Measurements from ENCODE around the gene CHDH. TPM values are rescaled to one million over a fixed set of nuclear protein-coding genes. Genes with fewer than 3 reads are reported as not detected.

Gene CHDH
- total and polyA plus RNA-seq, 2 donors (not counting 3 experiments of a cell fraction or from before 2014, with no cell fraction given), result 0.04 to 0.06 TPM

DNA sequence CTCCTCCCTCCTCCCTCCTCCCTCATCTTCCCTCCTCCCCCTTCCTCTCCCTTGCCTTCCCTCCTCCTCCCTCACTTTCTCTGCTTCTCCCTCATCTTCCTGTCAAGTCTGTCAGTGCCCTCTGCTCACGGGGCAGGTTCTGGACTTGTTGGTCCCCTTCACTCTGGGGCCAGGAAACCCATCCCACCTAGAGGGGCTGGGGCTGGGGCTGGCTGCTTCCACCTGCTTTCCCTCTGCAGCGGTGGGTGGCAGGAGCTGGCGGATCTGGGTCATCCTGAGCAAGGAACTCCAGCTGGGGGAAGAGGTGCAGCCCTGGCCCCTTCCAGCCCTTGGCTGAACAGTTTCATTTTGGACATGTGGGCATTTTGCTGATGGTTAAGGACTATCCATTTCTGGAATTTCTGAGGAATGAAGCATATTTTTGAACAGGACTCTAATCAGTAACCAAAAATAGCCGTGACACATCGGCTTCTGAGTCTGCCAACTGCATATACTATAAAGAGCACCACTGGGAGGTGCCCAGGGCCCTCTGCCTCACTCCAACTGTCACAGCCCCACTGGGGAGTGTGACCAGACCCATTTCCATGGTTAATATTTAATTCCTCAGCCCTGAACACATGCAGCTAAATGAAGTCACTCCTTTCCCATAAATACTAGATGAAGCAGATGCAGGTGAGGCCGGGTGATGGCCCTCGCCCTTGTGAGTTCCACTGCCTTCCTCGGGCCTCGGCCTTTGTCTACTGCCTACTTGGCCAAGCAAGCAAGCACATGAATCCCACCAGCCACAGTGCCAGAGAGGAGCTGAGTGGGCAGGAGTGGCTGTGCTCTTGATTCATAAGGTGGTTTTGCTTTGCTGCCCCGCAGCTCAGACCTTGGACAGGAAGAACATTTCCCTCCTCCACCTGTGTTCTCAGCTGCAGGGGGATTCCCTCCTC is 39.8 kb downstream of the CHDH start:
- CTCF ChIA-PET, result no interaction called here
- no peak overlapping the region for H3K9ac ChIP-seq (replicated peaks; ENCODE audit: extremely low read depth, insufficient read depth, low read length)
- BruUV-seq (replicated peaks), result no TSS peak
- POLR2A ChIA-PET, result no interaction called here
- no peaks in the 10 kb centered on the region for H3K4me1 ChIP-seq (ENCODE audit: control insufficient read depth, extremely low read depth, insufficient read depth, low read length)
- intact Hi-C loops (cut with micrococcal nuclease) (no loop called here), dilution Hi-C loops (cut with MboI; ENCODE audit: extremely low pct_ligation_motif_present, low sequenced_read_pairs) (no loop called here)
- DNase-seq (ENCODE audit: low read depth, low spot score), result no peak
- H3K27ac ChIP-seq (ENCODE audit: insufficient read depth, low read depth, low read length), result no peak overlapping the region
- H3K27me3 ChIP-seq (ENCODE audit: control insufficient read depth in 2 of 2, insufficient read depth in 2 of 2, low read length in 2 of 2), result no peaks in the 10 kb centered on the region
- no peak for FAIRE-seq
- H3K4me2 ChIP-seq (ENCODE audit: insufficient read depth, low read length), result no peak overlapping the region
- no peaks in the 10 kb centered on the region for H3K36me3 ChIP-seq (ENCODE audit: control insufficient read depth in 2 of 2, extremely low read depth in 1 of 2, insufficient read depth in 2 of 2, low read length in 2 of 2)
- TF ChIP-seq JUN (IDR thresholded peaks at IDR 0.05; ENCODE audit: borderline replicate concordance, insufficient read depth, insufficient read length, low read depth) (no peak), FOS (IDR thresholded peaks at IDR 0.05; ENCODE audit: borderline replicate concordance, insufficient read depth, low read length) (no peak)
- TF ChIP-seq, protein P1, sequence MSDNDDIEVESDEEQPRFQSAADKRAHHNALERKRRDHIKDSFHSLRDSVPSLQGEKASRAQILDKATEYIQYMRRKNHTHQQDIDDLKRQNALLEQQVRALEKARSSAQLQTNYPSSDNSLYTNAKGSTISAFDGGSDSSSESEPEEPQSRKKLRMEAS (IDR thresholded peaks at IDR 0.05; ENCODE audit: insufficient read depth, insufficient read length), result no peak
- H3K9me3 ChIP-seq (replicated peaks; ENCODE audit: control insufficient read depth, insufficient read depth, low read length), result no peaks in the 10 kb centered on the region
- no peaks in the 10 kb centered on the region for H3K79me2 ChIP-seq (ENCODE audit: control insufficient read depth, insufficient read depth, low read length)
- no peak overlapping the region for H3K4me3 ChIP-seq (replicated peaks in 1 of 3; ENCODE audit: insufficient read depth in 1 of 3, low read depth in 1 of 3, low read length in 3 of 3)
- no peak overlapping the region for H2AFZ ChIP-seq (ENCODE audit: low read depth, low read length)
- H3K9me1 ChIP-seq (replicated peaks; ENCODE audit: control insufficient read depth, extremely low read depth, insufficient read depth, low read length), result no peaks in the 10 kb centered on the region
- no peaks in the 10 kb centered on the region for H4K20me1 ChIP-seq (replicated peaks; ENCODE audit: control insufficient read depth, extremely low read depth, insufficient read depth, low read length)

DNA sequence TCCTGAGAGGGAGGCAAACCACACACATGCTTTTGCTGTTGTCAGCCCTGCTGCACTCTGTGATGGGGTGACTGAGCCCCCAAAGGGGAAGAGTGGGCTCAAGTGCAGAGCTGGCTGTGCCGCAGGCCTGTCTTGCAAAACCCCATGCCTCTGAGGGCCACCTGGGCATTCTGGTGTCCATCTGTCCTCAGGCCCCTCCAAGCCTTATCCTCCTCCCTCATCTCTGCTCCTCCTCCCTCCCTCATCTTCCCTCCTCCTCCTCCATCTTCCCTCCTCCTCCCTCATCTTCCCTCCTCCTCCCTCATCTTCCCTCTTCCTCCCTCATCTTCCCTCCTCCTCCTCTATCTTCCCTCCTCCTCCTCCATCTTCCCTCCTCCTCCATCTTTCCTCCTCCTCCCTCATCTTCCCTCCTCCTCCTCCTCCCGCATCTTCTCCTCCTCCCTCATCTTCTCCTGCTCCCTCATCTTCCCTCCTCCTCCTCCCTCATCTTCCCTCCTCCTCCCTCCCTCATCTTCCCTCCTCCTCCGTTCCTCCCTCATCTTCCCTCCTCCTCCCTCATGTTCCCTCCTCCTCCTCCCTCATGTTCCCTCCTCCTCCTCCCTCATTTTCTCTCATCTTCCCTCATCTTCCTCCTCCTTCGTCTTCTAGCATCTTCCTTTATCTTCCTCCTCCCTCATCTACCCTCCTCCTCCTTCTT is 40.6 kb downstream of the CHDH start:
- no peaks in the 10 kb centered on the region for H3K79me2 ChIP-seq (ENCODE audit: control insufficient read depth, insufficient read depth, low read length)
- dilution Hi-C loops (cut with MboI; ENCODE audit: extremely low pct_ligation_motif_present, low sequenced_read_pairs) (no loop called here), intact Hi-C loops (cut with micrococcal nuclease) (no loop called here)
- H4K20me1 ChIP-seq (replicated peaks; ENCODE audit: control insufficient read depth, extremely low read depth, insufficient read depth, low read length), result no peaks in the 10 kb centered on the region
- no peaks in the 10 kb centered on the region for H3K27me3 ChIP-seq (ENCODE audit: control insufficient read depth in 2 of 2, insufficient read depth in 2 of 2, low read length in 2 of 2)
- H3K27ac ChIP-seq (ENCODE audit: insufficient read depth, low read depth, low read length), result no peak overlapping the region
- no peaks in the 10 kb centered on the region for H3K36me3 ChIP-seq (ENCODE audit: control insufficient read depth in 2 of 2, extremely low read depth in 1 of 2, insufficient read depth in 2 of 2, low read length in 2 of 2)
- no peaks in the 10 kb centered on the region for H3K9me1 ChIP-seq (replicated peaks; ENCODE audit: control insufficient read depth, extremely low read depth, insufficient read depth, low read length)
- H3K4me1 ChIP-seq (ENCODE audit: control insufficient read depth, extremely low read depth, insufficient read depth, low read length), result no peaks in the 10 kb centered on the region
- no peak overlapping the region for H3K4me2 ChIP-seq (ENCODE audit: insufficient read depth, low read length)
- no peak overlapping the region for H3K4me3 ChIP-seq (replicated peaks in 1 of 3; ENCODE audit: insufficient read depth in 1 of 3, low read depth in 1 of 3, low read length in 3 of 3)
- no peak overlapping the region for H2AFZ ChIP-seq (ENCODE audit: low read depth, low read length)
- FAIRE-seq (no peak), DNase-seq (ENCODE audit: low read depth, low spot score) (no peak)
- no peak overlapping the region for H3K9ac ChIP-seq (replicated peaks; ENCODE audit: extremely low read depth, insufficient read depth, low read length)
- no TSS peak for BruUV-seq (replicated peaks)
- TF ChIP-seq, protein P2, sequence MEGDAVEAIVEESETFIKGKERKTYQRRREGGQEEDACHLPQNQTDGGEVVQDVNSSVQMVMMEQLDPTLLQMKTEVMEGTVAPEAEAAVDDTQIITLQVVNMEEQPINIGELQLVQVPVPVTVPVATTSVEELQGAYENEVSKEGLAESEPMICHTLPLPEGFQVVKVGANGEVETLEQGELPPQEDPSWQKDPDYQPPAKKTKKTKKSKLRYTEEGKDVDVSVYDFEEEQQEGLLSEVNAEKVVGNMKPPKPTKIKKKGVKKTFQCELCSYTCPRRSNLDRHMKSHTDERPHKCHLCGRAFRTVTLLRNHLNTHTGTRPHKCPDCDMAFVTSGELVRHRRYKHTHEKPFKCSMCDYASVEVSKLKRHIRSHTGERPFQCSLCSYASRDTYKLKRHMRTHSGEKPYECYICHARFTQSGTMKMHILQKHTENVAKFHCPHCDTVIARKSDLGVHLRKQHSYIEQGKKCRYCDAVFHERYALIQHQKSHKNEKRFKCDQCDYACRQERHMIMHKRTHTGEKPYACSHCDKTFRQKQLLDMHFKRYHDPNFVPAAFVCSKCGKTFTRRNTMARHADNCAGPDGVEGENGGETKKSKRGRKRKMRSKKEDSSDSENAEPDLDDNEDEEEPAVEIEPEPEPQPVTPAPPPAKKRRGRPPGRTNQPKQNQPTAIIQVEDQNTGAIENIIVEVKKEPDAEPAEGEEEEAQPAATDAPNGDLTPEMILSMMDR (IDR thresholded peaks at IDR 0.05; ENCODE audit: extremely low read depth in 1 of 2, insufficient read depth in 1 of 2, low read depth in 1 of 2, low read length in 2 of 2), result no peak
- TF ChIP-seq MYC (IDR thresholded peaks at IDR 0.05; ENCODE audit: low read depth, low read length) (no peak), GATA2 (IDR thresholded peaks at IDR 0.05; ENCODE audit: insufficient read depth, insufficient read length, low read depth, low read length) (no peak), POLR2A (IDR thresholded peaks at IDR 0.05; ENCODE audit: low read depth, low read length) (no peak), JUN (IDR thresholded peaks at IDR 0.05; ENCODE audit: borderline replicate concordance, insufficient read depth, insufficient read length, low read depth) (no peak), POLR2AphosphoS5 (IDR thresholded peaks at IDR 0.05; ENCODE audit: insufficient read depth, low read depth, low read length) (no peak), FOS (IDR thresholded peaks at IDR 0.05; ENCODE audit: borderline replicate concordance, insufficient read depth, low read length) (no peak), EZH2 (IDR thresholded peaks at IDR 0.05; ENCODE audit: borderline replicate concordance, low read depth, low read length, severe bottlenecking) (no peak)
- TF ChIP-seq, protein P1 (IDR thresholded peaks at IDR 0.05; ENCODE audit: insufficient read depth, insufficient read length), result no peak
- H3K9me3 ChIP-seq (replicated peaks; ENCODE audit: control insufficient read depth, insufficient read depth, low read length), result no peaks in the 10 kb centered on the region
- POLR2A ChIA-PET, result no interaction called here
- CTCF ChIA-PET, result no interaction called here
